Testis (tissue), 3 donors: Measurements from ENCODE around the gene LYG1. TPM values are rescaled to one million over a fixed set of nuclear protein-coding genes. Genes with fewer than 3 reads are reported as not detected.

Experiments used
- DNase-seq: peaks from one replicate; pipeline ENCODE4 v3.0.0-alpha.2; 2019
- H3K27ac ChIP-seq, 2 donors: fragments of 200-600 bp; sonication (generic); one replicate each; pipeline ENCODE4 v1.5.1; 2019
- H3K27me3 ChIP-seq: fragments of 200-600 bp; sonication (generic); one replicate; pipeline ENCODE4 v1.5.1; 2019
- H3K36me3 ChIP-seq: fragments of 200-600 bp; sonication (generic); one replicate; pipeline ENCODE4 v1.5.1; 2017; ENCODE audit warnings: low read depth; ENCODE audit errors: missing control alignments
- H3K4me1 ChIP-seq: fragments of 200-600 bp; sonication (generic); one replicate; pipeline ENCODE4 v1.5.1; 2019
- H3K4me3 ChIP-seq, 2 donors: fragments of 200-600 bp; sonication (generic); one replicate each; pipeline ENCODE4 v1.5.1; 2017 to 2019
- H3K9me3 ChIP-seq: fragments of 200-600 bp; sonication (generic); one replicate; pipeline ENCODE4 v1.5.1; 2017
- CTCF ChIP-seq, 3 experiments: fragments of 450-650 bp in 2 of 3; fragments of 200-600 bp in 1 of 3; sonication (generic) in 1 of 3; IDR thresholded peaks; one replicate each; pipeline ENCODE4 v1.5.1; 2016 to 2019; ENCODE audit warnings: antibody characterized with exemption in 3 of 3, mild to moderate bottlenecking in 2 of 3, moderate library complexity in 1 of 3
- POLR2A ChIP-seq: fragments of 450-650 bp; IDR thresholded peaks from one replicate; pipeline ENCODE4 v1.6.1; 2017; ENCODE audit warnings: antibody characterized with exemption, mild to moderate bottlenecking, moderate library complexity
- WGBS, 2 donors: methylation state at CpG; one replicate each; pipeline ENCODE4 v1.1.5; 2018; 5-methylcytosine and 5-hydroxymethylcytosine counted together
- intact Hi-C: fragments of 100-400 bp; cut with DNase I; formaldehyde crosslinking; loops from one replicate; pipeline ENCODE4 v1.15.1; 2023; ENCODE audit warnings: low total_unique reads
- polyA plus RNA-seq: library from polyadenylated mRNA; stranded (reverse); fragments of 350-450 nt; fragmentation: Illumina TruSeq; extraction: RNeasy Lipid Tissue Mini Kit (QIAGEN cat#74804); gene quantifications from one replicate; pipeline ENCODE4 v1.2.3, GENCODE V29; 2014; ENCODE audit warnings: low read depth, low replicate concordance; ENCODE audit not compliant: insufficient read depth
- total RNA-seq, 2 donors: library from RNA; depleted of rRNA; stranded (reverse); fragments of >200 nt; gene quantifications; one replicate each; pipeline ENCODE4 v1.2.3, GENCODE V29; 2016

LYG1 gene
- total and polyA plus RNA-seq, 3 donors from 2014 or later: 2.9 to 5.8 (median 3.3) TPM

GRCh38 chr2:99275882-99276281, 25.1 kb downstream of the LYG1 start:
- 71 to 79% methylated on average over 7 of the region's 7 CpGs for WGBS, 2 donors
- Histone ChIP-seq H3K4me3 (no peak overlapping the region), H3K4me1 (no peaks in the 10 kb centered on the region), H3K27ac (no peak overlapping the region), H3K27me3 (no peaks in the 10 kb centered on the region), H3K36me3 (no peaks in the 10 kb centered on the region), H3K9me3 (no peaks in the 10 kb centered on the region)
- DNase-seq: no peak
- no peak for TF ChIP-seq POLR2A
- no peak for TF ChIP-seq CTCF (IDR thresholded peaks at IDR 0.05)
- intact Hi-C loops: no loop called here

GRCh38 chr2:99261242-99261641, 39.8 kb downstream of the LYG1 start:
- intact Hi-C loops: no loop called here
- no peaks in the 10 kb centered on the region for H3K9me3 ChIP-seq
- whole genome bisulfite sequencing, 2 donors: 59 to 68% methylated on average over 4 of the region's 4 CpGs
- no peak overlapping the region for H3K4me3 ChIP-seq
- H3K4me1 ChIP-seq: no peaks in the 10 kb centered on the region
- no peak for DNase-seq
- H3K27me3 ChIP-seq: no peaks in the 10 kb centered on the region
- H3K27ac ChIP-seq: no peak overlapping the region
- no peaks in the 10 kb centered on the region for H3K36me3 ChIP-seq
- no peak for TF ChIP-seq CTCF (IDR thresholded peaks at IDR 0.05)
- TF ChIP-seq POLR2A: no peak

GRCh38 chr2:99260184-99260583, 40.8 kb downstream of the LYG1 start:
- Histone ChIP-seq H3K4me3 (no peak overlapping the region), H3K4me1 (no peaks in the 10 kb centered on the region), H3K27me3 (no peaks in the 10 kb centered on the region), H3K36me3 (no peaks in the 10 kb centered on the region), H3K27ac (no peak overlapping the region), H3K9me3 (no peaks in the 10 kb centered on the region)
- 97 to 98% methylated on average over 2 of the region's 2 CpGs for WGBS, 2 donors
- intact Hi-C loops: no loop called here
- TF ChIP-seq CTCF (IDR thresholded peaks at IDR 0.05): no peak
- TF ChIP-seq POLR2A: no peak
- DNase-seq: no peak

- no peak overlapping the region for H3K4me3 ChIP-seq
- 91 to 94% methylated on average over 4 of the region's 4 CpGs for WGBS, 2 donors
- intact Hi-C loops: no loop called here
- TF ChIP-seq CTCF (IDR thresholded peaks at IDR 0.05): no peak
- TF ChIP-seq POLR2A: no peak
- no peaks in the 10 kb centered on the region for H3K27me3 ChIP-seq
- no peak for DNase-seq
- no peak overlapping the region for H3K27ac ChIP-seq
- H3K4me1 ChIP-seq: no peaks in the 10 kb centered on the region
- H3K9me3 ChIP-seq: no peaks in the 10 kb centered on the region
- no peaks in the 10 kb centered on the region for H3K36me3 ChIP-seq
Observed at GRCh38 chr2:99259465-99259864, 41.5 kb downstream of the LYG1 start.

- Histone ChIP-seq H3K36me3 (no peaks in the 10 kb centered on the region), H3K9me3 (no peaks in the 10 kb centered on the region), H3K4me3 (no peak overlapping the region), H3K27ac (no peak overlapping the region), H3K4me1 (no peaks in the 10 kb centered on the region), H3K27me3 (no peaks in the 10 kb centered on the region)
- TF ChIP-seq CTCF (IDR thresholded peaks at IDR 0.05) (no peak), POLR2A (no peak)
- DNase-seq: no peak
- 95 to 96% methylated on average over 2 of the region's 2 CpGs for WGBS, 2 donors
- intact Hi-C loops: no loop called here
Observed at GRCh38 chr2:99256677-99257076, 44.3 kb downstream of the LYG1 start.
